Suprapubic skin (tissue), 4 donors: ENCODE results near the gene SCUBE1.

Source experiments
- EP300 ChIP-seq: sonication (generic); formaldehyde crosslinking; IDR thresholded peaks from one replicate; pipeline ENCODE4 v1.6.1; 2017; ENCODE audit warnings: antibody characterized with exemption
- POLR2A ChIP-seq, 2 donors: fragments of 450-650 bp; IDR thresholded peaks; one replicate each; pipeline ENCODE4 v1.6.1; 2017; ENCODE audit warnings: antibody characterized with exemption in 2 of 2, mild to moderate bottlenecking in 2 of 2, moderate library complexity in 2 of 2
- POLR2AphosphoS5 ChIP-seq, 3 donors: sonication (generic); formaldehyde crosslinking; IDR thresholded peaks; one replicate each; pipeline ENCODE4 v1.6.1; 2017; ENCODE audit warnings: antibody characterized with exemption in 3 of 3
- TF ChIP-seq, protein P1 (sequence below), 2 donors: fragments of 200-600 bp in 1 of 2; fragments of 450-650 bp in 1 of 2; sonication (generic) in 1 of 2; IDR thresholded peaks; one replicate each; pipeline ENCODE4 v1.5.1; 2016 to 2019; ENCODE audit warnings: antibody characterized with exemption in 2 of 2, mild to moderate bottlenecking in 1 of 2, moderate library complexity in 1 of 2

DNA sequence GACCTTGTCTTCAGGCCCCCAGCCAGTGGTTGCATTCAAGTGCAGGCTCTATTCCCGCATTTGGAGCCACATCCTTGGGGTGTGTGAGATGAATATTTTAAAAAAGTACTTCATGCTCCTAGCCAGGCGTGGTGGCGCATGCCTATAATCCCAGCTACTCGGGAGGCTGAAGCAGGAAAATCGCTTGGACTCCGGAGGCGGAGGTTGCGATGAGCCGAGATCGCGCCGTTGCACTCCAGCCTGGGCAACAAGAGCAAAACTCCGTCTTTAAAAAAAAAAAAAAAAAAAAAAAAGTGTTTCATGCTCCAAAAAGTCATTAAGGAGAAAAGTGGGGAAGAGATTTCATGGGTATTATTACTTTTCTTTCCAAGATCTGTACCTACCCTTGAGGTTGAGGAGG, 18.0 kb downstream of the SCUBE1 start:
- TF ChIP-seq, protein P1, sequence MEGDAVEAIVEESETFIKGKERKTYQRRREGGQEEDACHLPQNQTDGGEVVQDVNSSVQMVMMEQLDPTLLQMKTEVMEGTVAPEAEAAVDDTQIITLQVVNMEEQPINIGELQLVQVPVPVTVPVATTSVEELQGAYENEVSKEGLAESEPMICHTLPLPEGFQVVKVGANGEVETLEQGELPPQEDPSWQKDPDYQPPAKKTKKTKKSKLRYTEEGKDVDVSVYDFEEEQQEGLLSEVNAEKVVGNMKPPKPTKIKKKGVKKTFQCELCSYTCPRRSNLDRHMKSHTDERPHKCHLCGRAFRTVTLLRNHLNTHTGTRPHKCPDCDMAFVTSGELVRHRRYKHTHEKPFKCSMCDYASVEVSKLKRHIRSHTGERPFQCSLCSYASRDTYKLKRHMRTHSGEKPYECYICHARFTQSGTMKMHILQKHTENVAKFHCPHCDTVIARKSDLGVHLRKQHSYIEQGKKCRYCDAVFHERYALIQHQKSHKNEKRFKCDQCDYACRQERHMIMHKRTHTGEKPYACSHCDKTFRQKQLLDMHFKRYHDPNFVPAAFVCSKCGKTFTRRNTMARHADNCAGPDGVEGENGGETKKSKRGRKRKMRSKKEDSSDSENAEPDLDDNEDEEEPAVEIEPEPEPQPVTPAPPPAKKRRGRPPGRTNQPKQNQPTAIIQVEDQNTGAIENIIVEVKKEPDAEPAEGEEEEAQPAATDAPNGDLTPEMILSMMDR (IDR thresholded peaks at IDR 0.05): no peak
- no peak for TF ChIP-seq POLR2AphosphoS5 (IDR thresholded peaks at IDR 0.05)
- TF ChIP-seq EP300: no peak
- TF ChIP-seq POLR2A (IDR thresholded peaks at IDR 0.05): no peak
